DND-41 (cell line): ENCODE data around the gene HDAC4.

ENCODE experiments used
- ATAC-seq: fragments of 200-7000 bp; cut with Tn5 transposase; 3 replicates; pipeline ENCODE4 v1.9.1; 2021; ENCODE audit warnings: low read depth; ENCODE audit not compliant: insufficient read depth
- DNase-seq: peaks from one replicate; pipeline ENCODE4 v3.0.0-alpha.2; 2020
- H2AFZ ChIP-seq: 2 replicates; pipeline ENCODE4 v1.6.0; 2012; ENCODE audit warnings: low read depth, low read length
- H3K27ac ChIP-seq: 2 replicates; pipeline ENCODE4 v1.5.1; 2012; ENCODE audit warnings: low read length, inconsistent platforms
- H3K27me3 ChIP-seq: fragments of 200-600 bp; sonication (generic); 2 replicates; pipeline ENCODE4 v1.6.0; 2012; ENCODE audit warnings: low read length, mild to moderate bottlenecking, inconsistent platforms; ENCODE audit not compliant: insufficient read depth, poor library complexity
- H3K36me3 ChIP-seq: 2 replicates; pipeline ENCODE4 v1.5.1; 2012; ENCODE audit warnings: low read length, inconsistent platforms; ENCODE audit not compliant: insufficient read depth
- H3K4me1 ChIP-seq: 2 replicates; pipeline ENCODE4 v1.5.1; 2012; ENCODE audit warnings: mild to moderate bottlenecking, low read length; ENCODE audit not compliant: insufficient read depth
- H3K4me2 ChIP-seq: 2 replicates; pipeline ENCODE4 v1.6.0; 2012; ENCODE audit warnings: mild to moderate bottlenecking, moderate library complexity, low read length, inconsistent platforms; ENCODE audit not compliant: insufficient read depth
- H3K4me3 ChIP-seq, 2 experiments: fragments of 200-600 bp in 1 of 2; shearing (Covaris generic) in 1 of 2; 2 replicates each; pipeline ENCODE4 v1.5.1; 2012 to 2016; ENCODE audit warnings: inconsistent platforms in 2 of 2, low read length in 2 of 2, mild to moderate bottlenecking in 2 of 2, low read depth in 1 of 2, moderate library complexity in 1 of 2
- H3K79me2 ChIP-seq: 2 replicates; pipeline ENCODE4 v1.6.0; 2012; ENCODE audit warnings: low read length, inconsistent platforms; ENCODE audit not compliant: insufficient read depth
- H3K9ac ChIP-seq: 2 replicates; pipeline ENCODE4 v1.6.0; 2012; ENCODE audit warnings: low read depth, mild to moderate bottlenecking, inconsistent platforms, low read length, moderate library complexity
- H3K9me3 ChIP-seq: 2 replicates; pipeline ENCODE4 v1.5.1; 2012; ENCODE audit warnings: low read length, moderate library complexity, mild to moderate bottlenecking, inconsistent platforms; ENCODE audit not compliant: insufficient read depth, severe bottlenecking
- H4K20me1 ChIP-seq: 2 replicates; pipeline ENCODE4 v1.6.0; 2012; ENCODE audit warnings: low read length; ENCODE audit not compliant: insufficient read depth
- EZH2 ChIP-seq: IDR thresholded peaks from 3 replicates; pipeline ENCODE4 v1.6.1; 2012; ENCODE audit warnings: borderline replicate concordance, low read depth, mild to moderate bottlenecking, moderate library complexity, low read length, inconsistent platforms; ENCODE audit not compliant: severe bottlenecking
- TF ChIP-seq, protein P1 (sequence below): IDR thresholded peaks from 2 replicates; pipeline ENCODE4 v1.5.1; 2012; ENCODE audit warnings: borderline replicate concordance, low read length, moderate library complexity, mild to moderate bottlenecking; ENCODE audit not compliant: poor library complexity, severe bottlenecking; ENCODE audit errors: extremely low read depth

The HDAC4 gene

DNA sequence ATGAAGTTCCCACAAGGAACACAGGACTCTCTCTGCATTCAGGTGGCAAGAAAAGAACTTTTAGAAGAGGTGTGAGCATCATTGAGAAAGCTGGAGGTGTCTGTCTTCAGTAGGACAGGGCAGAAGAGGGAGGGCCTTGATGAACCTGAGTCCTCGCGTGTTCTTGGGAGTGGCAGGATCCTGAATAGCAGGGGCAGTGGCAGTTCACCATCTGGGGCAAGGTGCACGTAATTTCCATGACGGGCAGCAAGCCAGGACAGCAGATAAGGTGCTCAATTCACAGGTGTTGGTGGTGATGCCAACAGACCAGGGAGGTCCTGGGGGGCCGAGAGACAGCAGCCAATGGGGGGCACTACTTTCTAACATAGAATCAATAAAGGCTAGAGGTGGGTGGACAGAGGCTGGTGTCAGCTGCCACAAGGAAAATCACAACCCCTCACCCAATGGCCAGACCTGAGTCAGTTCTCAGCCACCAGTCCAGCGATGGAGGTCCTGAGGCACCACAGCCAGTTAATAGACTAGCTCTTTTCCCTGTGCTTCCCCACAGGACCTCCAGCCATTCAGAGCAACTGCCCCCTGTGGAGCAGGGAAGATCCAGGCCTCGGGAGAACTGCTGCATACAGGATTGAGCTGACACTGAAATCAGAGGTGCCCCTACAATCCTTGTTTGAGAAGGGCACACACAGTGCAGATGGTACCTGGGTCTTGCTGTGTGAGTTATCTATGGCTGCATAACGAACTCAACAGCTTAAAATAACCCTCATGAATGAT, 10.9 kb upstream of the HDAC4 start:
- TF ChIP-seq EZH2 = no peak
- TF ChIP-seq, protein P1, sequence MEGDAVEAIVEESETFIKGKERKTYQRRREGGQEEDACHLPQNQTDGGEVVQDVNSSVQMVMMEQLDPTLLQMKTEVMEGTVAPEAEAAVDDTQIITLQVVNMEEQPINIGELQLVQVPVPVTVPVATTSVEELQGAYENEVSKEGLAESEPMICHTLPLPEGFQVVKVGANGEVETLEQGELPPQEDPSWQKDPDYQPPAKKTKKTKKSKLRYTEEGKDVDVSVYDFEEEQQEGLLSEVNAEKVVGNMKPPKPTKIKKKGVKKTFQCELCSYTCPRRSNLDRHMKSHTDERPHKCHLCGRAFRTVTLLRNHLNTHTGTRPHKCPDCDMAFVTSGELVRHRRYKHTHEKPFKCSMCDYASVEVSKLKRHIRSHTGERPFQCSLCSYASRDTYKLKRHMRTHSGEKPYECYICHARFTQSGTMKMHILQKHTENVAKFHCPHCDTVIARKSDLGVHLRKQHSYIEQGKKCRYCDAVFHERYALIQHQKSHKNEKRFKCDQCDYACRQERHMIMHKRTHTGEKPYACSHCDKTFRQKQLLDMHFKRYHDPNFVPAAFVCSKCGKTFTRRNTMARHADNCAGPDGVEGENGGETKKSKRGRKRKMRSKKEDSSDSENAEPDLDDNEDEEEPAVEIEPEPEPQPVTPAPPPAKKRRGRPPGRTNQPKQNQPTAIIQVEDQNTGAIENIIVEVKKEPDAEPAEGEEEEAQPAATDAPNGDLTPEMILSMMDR = no peak
- no peak for DNase-seq
- Histone ChIP-seq H3K36me3 (no peaks in the 10 kb centered on the region), H3K79me2 (no peaks in the 10 kb centered on the region), H3K27me3 (no peaks in the 10 kb centered on the region), H3K4me2 (no peak overlapping the region), H2AFZ (no peak overlapping the region), H3K9ac (no peak overlapping the region), H3K9me3 (peaks cover 22% of the 10 kb centered on the region), H3K27ac (no peak overlapping the region), H3K4me3 (no peak overlapping the region), H4K20me1 (no peaks in the 10 kb centered on the region), H3K4me1 (peaks cover 9% of the 10 kb centered on the region)
- no peak for ATAC-seq

- H3K4me1 ChIP-seq = peaks cover 9% of the 10 kb centered on the region
- H3K27me3 ChIP-seq = no peaks in the 10 kb centered on the region
- H2AFZ ChIP-seq = no peak overlapping the region
- no peak overlapping the region for H3K9ac ChIP-seq
- H3K36me3 ChIP-seq = no peaks in the 10 kb centered on the region
- H3K4me3 ChIP-seq = no peak overlapping the region
- DNase-seq (no peak), ATAC-seq (no peak)
- H3K9me3 ChIP-seq = peaks cover 20% of the 10 kb centered on the region
- H4K20me1 ChIP-seq = no peaks in the 10 kb centered on the region
- H3K79me2 ChIP-seq = no peaks in the 10 kb centered on the region
- no peak overlapping the region for H3K4me2 ChIP-seq
- H3K27ac ChIP-seq = no peak overlapping the region
- TF ChIP-seq, protein P1 = no peak
- no peak for TF ChIP-seq EZH2
Observed at GRCh38 chr2:239411117-239411516, 10.3 kb upstream of the HDAC4 start.

GRCh38 chr2:239409976-239410375, 9.2 kb upstream of the HDAC4 start:
- H3K27ac ChIP-seq = no peak overlapping the region
- ATAC-seq (no peak), DNase-seq (no peak)
- no peak overlapping the region for H3K9ac ChIP-seq
- no peak overlapping the region for H3K4me2 ChIP-seq
- no peaks in the 10 kb centered on the region for H4K20me1 ChIP-seq
- no peaks in the 10 kb centered on the region for H3K36me3 ChIP-seq
- H3K27me3 ChIP-seq = no peaks in the 10 kb centered on the region
- no peak overlapping the region for H2AFZ ChIP-seq
- H3K4me1 ChIP-seq = peaks cover 9% of the 10 kb centered on the region
- H3K4me3 ChIP-seq = no peak overlapping the region
- no peaks in the 10 kb centered on the region for H3K79me2 ChIP-seq
- H3K9me3 ChIP-seq = peaks cover 13% of the 10 kb centered on the region
- TF ChIP-seq, protein P1 = no peak
- TF ChIP-seq EZH2 = no peak
